ENCODE results near the gene FAM76A.
A peak's percentile ranks its signal among the peaks of the same experiment; 100 is the strongest.
"Not testable (repeated sequence)": the region's sequence is repeated elsewhere in the genome, so short reads cannot be mapped to it uniquely, and the experiment has no call there.

The FAM76A gene

GRCh38 chr1:27687906-27688305, 37.9 kb upstream of the FAM76A start:
- ATAC-seq, result no peak
- TF ChIP-seq GLIS3 (CRISPR knock-in tag; IDR thresholded peaks at IDR 0.05) (no peak), ZNF565 (CRISPR knock-in tag; conservative IDR thresholded peaks at IDR 0.05; ENCODE audit: low read depth) (no peak), TSHZ2 (CRISPR knock-in tag; IDR thresholded peaks at IDR 0.05) (no peak)

DNA sequence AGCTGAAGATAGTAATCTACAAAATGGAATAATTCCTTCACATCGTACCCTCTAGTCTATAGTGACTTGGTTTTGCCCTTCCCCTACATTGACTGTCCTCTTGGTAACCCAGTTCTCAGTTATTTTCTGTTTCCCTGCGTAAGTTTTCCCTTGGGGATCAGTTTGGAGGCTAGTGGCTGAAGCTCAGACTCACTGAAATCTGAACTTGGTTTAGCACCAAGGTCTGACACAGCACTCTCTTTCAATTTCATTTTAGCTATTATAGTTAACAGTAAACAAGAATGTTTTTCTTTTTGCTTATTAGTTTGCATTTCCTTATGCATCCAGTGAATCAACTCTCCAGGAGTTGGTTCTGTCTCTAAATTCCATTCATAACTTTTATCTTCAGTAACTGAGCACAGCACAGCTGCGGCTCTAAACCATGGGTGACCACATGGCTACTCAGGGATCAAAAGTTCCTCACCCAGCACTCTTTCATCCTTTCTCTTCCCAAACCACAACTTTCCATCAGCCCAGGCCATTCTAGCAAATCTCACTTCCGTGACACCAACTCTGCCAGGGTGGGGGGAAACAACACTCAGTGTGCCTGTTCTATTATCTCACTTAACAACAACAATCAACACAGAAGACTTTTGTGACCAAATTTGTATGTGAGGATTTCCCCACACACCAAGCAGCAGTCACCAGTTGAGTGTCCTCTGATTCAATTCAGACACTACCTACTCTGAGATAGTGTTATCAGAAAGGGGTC, 36.2 kb upstream of the FAM76A start:
- TF ChIP-seq TOX (CRISPR knock-in tag; IDR thresholded peaks at IDR 0.05; ENCODE audit: borderline replicate concordance), result no peak
- no peak for TF ChIP-seq BACH2 (CRISPR knock-in tag; IDR thresholded peaks at IDR 0.05; ENCODE audit: borderline replicate concordance)
- no peak for TF ChIP-seq TSHZ2 (CRISPR knock-in tag; IDR thresholded peaks at IDR 0.05)
- no peak for TF ChIP-seq TCF4 (CRISPR knock-in tag; IDR thresholded peaks at IDR 0.05; ENCODE audit: borderline replicate concordance)
- no peak for TF ChIP-seq RARB (CRISPR knock-in tag; IDR thresholded peaks at IDR 0.05)
- 0 out of 3 replicates have a peak, but pooled peaks have one; percentile 22 for ATAC-seq

- no peak for ATAC-seq
- no peak for TF ChIP-seq ESRRG (CRISPR knock-in tag; IDR thresholded peaks at IDR 0.05)
These were observed 35.6 kb upstream of the FAM76A start for GRCh38 chr1:27690183-27690582.

DNA sequence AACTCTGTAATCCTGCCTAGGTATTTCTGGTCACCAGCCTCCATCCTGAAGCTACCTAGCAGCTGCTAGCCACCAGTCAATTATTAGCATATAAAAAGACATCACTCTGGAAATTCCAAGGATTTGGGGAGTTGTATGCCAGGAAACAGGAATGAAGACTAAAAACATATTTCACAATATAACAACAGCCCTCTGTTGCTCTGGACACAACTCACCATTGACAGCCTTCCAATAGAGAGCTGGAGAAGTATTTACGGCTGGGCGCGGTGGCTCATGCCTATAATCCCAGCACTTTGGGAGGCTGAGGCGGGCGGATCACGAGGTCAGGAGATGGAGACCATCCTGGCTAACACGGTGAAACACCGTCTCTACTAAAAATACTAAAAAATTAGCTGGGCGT, 28.9 kb upstream of the FAM76A start:
- not testable (repeated sequence) for ATAC-seq

DNA sequence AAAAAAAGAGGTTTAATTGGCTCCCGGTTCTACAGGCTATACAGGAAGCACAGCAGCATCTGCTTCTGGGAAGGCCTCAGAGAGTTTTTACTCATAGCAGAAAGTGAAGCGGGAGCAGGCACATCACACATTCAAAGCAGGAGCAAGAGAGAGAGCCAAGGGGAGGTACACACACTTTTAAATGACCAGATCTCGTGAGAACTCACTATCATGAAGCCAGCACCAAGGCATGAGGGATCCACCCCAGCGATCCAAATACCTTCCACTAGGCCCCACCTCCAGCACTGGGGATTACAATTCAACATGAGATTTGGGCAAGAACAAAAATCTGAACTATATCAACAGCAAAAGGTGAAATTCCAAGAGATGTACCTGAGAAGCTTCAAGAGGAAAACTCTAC, 20.8 kb upstream of the FAM76A start:
- no peak for ATAC-seq
- no peak for TF ChIP-seq ZC3H10 (CRISPR knock-in tag; IDR thresholded peaks at IDR 0.05)
- no peak for TF ChIP-seq ZFP30 (CRISPR knock-in tag; IDR thresholded peaks at IDR 0.05)
- TF ChIP-seq ARNTL (CRISPR knock-in tag; IDR thresholded peaks at IDR 0.05; ENCODE audit: borderline replicate concordance, low read depth), result no peak
- TF ChIP-seq, protein P1, sequence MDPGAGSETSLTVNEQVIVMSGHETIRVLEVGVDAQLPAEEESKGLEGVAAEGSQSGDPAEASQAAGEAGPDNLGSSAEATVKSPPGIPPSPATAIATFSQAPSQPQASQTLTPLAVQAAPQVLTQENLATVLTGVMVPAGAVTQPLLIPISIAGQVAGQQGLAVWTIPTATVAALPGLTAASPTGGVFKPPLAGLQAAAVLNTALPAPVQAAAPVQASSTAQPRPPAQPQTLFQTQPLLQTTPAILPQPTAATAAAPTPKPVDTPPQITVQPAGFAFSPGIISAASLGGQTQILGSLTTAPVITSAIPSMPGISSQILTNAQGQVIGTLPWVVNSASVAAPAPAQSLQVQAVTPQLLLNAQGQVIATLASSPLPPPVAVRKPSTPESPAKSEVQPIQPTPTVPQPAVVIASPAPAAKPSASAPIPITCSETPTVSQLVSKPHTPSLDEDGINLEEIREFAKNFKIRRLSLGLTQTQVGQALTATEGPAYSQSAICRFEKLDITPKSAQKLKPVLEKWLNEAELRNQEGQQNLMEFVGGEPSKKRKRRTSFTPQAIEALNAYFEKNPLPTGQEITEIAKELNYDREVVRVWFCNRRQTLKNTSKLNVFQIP (CRISPR knock-in tag; IDR thresholded peaks at IDR 0.05; ENCODE audit: borderline replicate concordance, low read depth), result no peak
- TF ChIP-seq CSDC2 (CRISPR knock-in tag; IDR thresholded peaks at IDR 0.05), result no peak
- TF ChIP-seq OSR1 (CRISPR knock-in tag; IDR thresholded peaks at IDR 0.05), result no peak
- TF ChIP-seq RARB (CRISPR knock-in tag; IDR thresholded peaks at IDR 0.05), result no peak
- no peak for TF ChIP-seq ZNF565 (CRISPR knock-in tag; conservative IDR thresholded peaks at IDR 0.05; ENCODE audit: low read depth)
- no peak for TF ChIP-seq ZFP3 (CRISPR knock-in tag; IDR thresholded peaks at IDR 0.05)
- TF ChIP-seq TOX (CRISPR knock-in tag; IDR thresholded peaks at IDR 0.05; ENCODE audit: borderline replicate concordance), result no peak
- no peak for TF ChIP-seq ZNF70 (CRISPR knock-in tag; IDR thresholded peaks at IDR 0.05)
- TF ChIP-seq SNAI2 (CRISPR knock-in tag; IDR thresholded peaks at IDR 0.05), result no peak
- no peak for TF ChIP-seq GLIS3 (CRISPR knock-in tag; IDR thresholded peaks at IDR 0.05)
- TF ChIP-seq ESRRG (CRISPR knock-in tag; IDR thresholded peaks at IDR 0.05), result no peak
- no peak for TF ChIP-seq TCF4 (CRISPR knock-in tag; IDR thresholded peaks at IDR 0.05; ENCODE audit: borderline replicate concordance)
- no peak for TF ChIP-seq PPARA (CRISPR knock-in tag; IDR thresholded peaks at IDR 0.05; ENCODE audit: borderline replicate concordance)
- no peak for TF ChIP-seq ISL1 (CRISPR knock-in tag; IDR thresholded peaks at IDR 0.05)
